Psoas muscle (tissue), 8 donors: ENCODE data around the gene SCCPDH. TPM values are rescaled to one million over a fixed set of nuclear protein-coding genes. Genes with fewer than 3 reads are reported as not detected.
"Not testable (repeated sequence)": the region's sequence is repeated elsewhere in the genome, so short reads cannot be mapped to it uniquely, and the experiment has no call there.

ENCODE experiments used
- ATAC-seq, 4 donors: fragments of 200-7000 bp; cut with Tn5 transposase; one replicate each; pipeline ENCODE4 v1.9.1; 2020; ENCODE audit warnings: moderate library complexity in 3 of 4, mild to moderate bottlenecking in 2 of 4
- DNase-seq, 2 donors: peaks; one replicate each; pipeline ENCODE4 v3.0.0-alpha.2; 2020
- H3K27ac ChIP-seq: fragments of 200-600 bp; one replicate; pipeline ENCODE4 v1.8.0; 2022
- H3K27me3 ChIP-seq, 3 donors: fragments of 200-600 bp in 1 of 3; one replicate each; pipeline versions ENCODE4 v1.6.1 to v1.8.0; 2013 to 2022; ENCODE audit warnings: low read length in 2 of 3, mild to moderate bottlenecking in 2 of 3, moderate library complexity in 1 of 3; ENCODE audit not compliant: insufficient read depth in 3 of 3
- H3K36me3 ChIP-seq, 2 donors: fragments of 200-600 bp in 1 of 2; one replicate each; pipeline versions ENCODE4 v1.6.1 to v1.8.0; 2013 to 2022; ENCODE audit warnings: low read depth in 1 of 2, mild to moderate bottlenecking in 1 of 2, moderate library complexity in 1 of 2; ENCODE audit not compliant: insufficient read depth in 1 of 2
- H3K4me1 ChIP-seq: fragments of 200-600 bp; one replicate; pipeline ENCODE4 v1.8.0; 2022
- H3K4me3 ChIP-seq: fragments of 200-600 bp; one replicate; pipeline ENCODE4 v1.8.0; 2022; ENCODE audit warnings: mild to moderate bottlenecking
- H3K9me3 ChIP-seq: fragments of 200-600 bp; one replicate; pipeline ENCODE4 v1.8.0; 2022
- CTCF ChIP-seq: fragments of 200-600 bp; IDR thresholded peaks from one replicate; pipeline ENCODE4 v1.8.0; 2022; ENCODE audit warnings: antibody characterized with exemption
- whole genome bisulfite sequencing, 3 donors: extraction: QIAGEN DNeasy Blood & Tissue Kit; methylation state at CpG; one replicate each; pipeline versions ENCODE4 v1.1.6 to v1.1.7; 2013; 5-methylcytosine and 5-hydroxymethylcytosine counted together
- intact Hi-C, 2 donors: fragments of 100-400 bp; cut with DNase I; formaldehyde crosslinking; loops; one replicate each; pipeline versions ENCODE4 v1.11.0 to v1.14.2; 2022
- polyA plus RNA-seq, 3 donors: library from polyadenylated mRNA; stranded (reverse); fragments of 200-250 nt; gene quantifications; one replicate each; pipeline ENCODE4 v1.2.3, GENCODE V29; 2013
- total RNA-seq, 4 donors: library from RNA; stranded (reverse); fragmentation: NEBNext Ultra II Directional in 2 of 4; extraction: Animal tissue kit (Norgen Biotek cat#: 25700) in 2 of 4; gene quantifications; one replicate each; pipeline versions ENCODE4 v1.2.1 to v1.2.4, GENCODE V29; 2021 to 2023
- donor health status: healthy with polysubstance abuse.
- donor health status: DM: no; HTN: no; CAD: no; lungs with moderate emphysema.
- donor health status: Bipolar disorder and iron deficiency.
- donor health status: healthy.
- donor health status: DM: yes; HTN: yes; CAD: no.
- donor health status: DM: no; HTN: no; CAD: no.
- donor health status: DM: no; HTN: no; CAD: no.
- donor health status: DM: yes; HTN: yes; CAD: no.

Gene SCCPDH
- total and polyA plus RNA-seq, 7 donors, result 22.6 to 50.8 (median 41.4) TPM

- Histone ChIP-seq H3K4me3 (no peak overlapping the region), H3K27ac (no peak overlapping the region), H3K36me3 (no peaks in the 10 kb centered on the region), H3K4me1 (no peaks in the 10 kb centered on the region), H3K27me3 (no peaks in the 10 kb centered on the region), H3K9me3 (no peaks in the 10 kb centered on the region)
- DNase-seq (no peak), ATAC-seq (no peak)
- intact Hi-C loops, result loop anchor here in 1 of 2 donors (10.0 kb wide), 1 partner anchor 1893 kb away; no protein-coding TSS in a partner anchor
- no peak for TF ChIP-seq CTCF
- WGBS, 3 donors, result 71 to 86% (median 72%) methylated on average over 6 of the region's 6 CpGs
These were observed 16.0 kb upstream of the SCCPDH start for GRCh38 chr1:246708166-246708565.

- intact Hi-C loops, result loop anchor here in 1 of 2 donors (10.0 kb wide), 1 partner anchor 1894 kb away; no protein-coding TSS in a partner anchor
- DNase-seq (no peak), ATAC-seq (no peak)
- Histone ChIP-seq H3K4me3 (no peak overlapping the region), H3K4me1 (no peaks in the 10 kb centered on the region), H3K27me3 (no peaks in the 10 kb centered on the region), H3K36me3 (no peaks in the 10 kb centered on the region), H3K27ac (no peak overlapping the region), H3K9me3 (no peaks in the 10 kb centered on the region)
- WGBS, 3 donors, result 91 to 93% (median 92%) methylated on average over 4 of the region's 4 CpGs
- TF ChIP-seq CTCF, result no peak
These were observed 15.0 kb upstream of the SCCPDH start for GRCh38 chr1:246709196-246709595.

GRCh38 chr1:246709835-246710234 is 14.4 kb upstream of the SCCPDH start:
- ATAC-seq, result no peak
- no peak for TF ChIP-seq CTCF
- Histone ChIP-seq H3K9me3 (no peaks in the 10 kb centered on the region), H3K27ac (no peak overlapping the region), H3K27me3 (no peaks in the 10 kb centered on the region), H3K4me1 (no peaks in the 10 kb centered on the region), H3K36me3 (no peaks in the 10 kb centered on the region), H3K4me3 (no peak overlapping the region)
- intact Hi-C loops, result loop anchor here in 1 of 2 donors (10.0 kb wide), 1 partner anchor 1895 kb away; no protein-coding TSS in a partner anchor
- 50 to 54% (median 52%) methylated on average over 2 of the region's 2 CpGs for WGBS, 3 donors
- no peak for DNase-seq

GRCh38 chr1:246711548-246712003 is 12.6 kb upstream of the SCCPDH start:
- TF ChIP-seq CTCF, result no peak
- ATAC-seq, result no peak
- 73 to 83% (median 74%) methylated on average over 3 of the region's 3 CpGs for WGBS, 3 donors

GRCh38 chr1:246712428-246712827 is 11.8 kb upstream of the SCCPDH start:
- ATAC-seq, H3K36me3 ChIP-seq, DNase-seq, H3K9me3 ChIP-seq, H3K4me1 ChIP-seq, H3K27me3 ChIP-seq, H3K4me3 ChIP-seq, intact Hi-C loops, H3K27ac ChIP-seq: not testable (repeated sequence)
- whole genome bisulfite sequencing, 3 donors, result 87 to 91% (median 89%) methylated on average over 5 of the region's 5 CpGs

More at GRCh38 chr1:246711548-246712003, 12.6 kb upstream of the SCCPDH start:
- H3K36me3 ChIP-seq, result no peaks in the 10 kb centered on the region
- no peaks in the 10 kb centered on the region for H3K27me3 ChIP-seq
- no peak overlapping the region for H3K4me3 ChIP-seq
- no peak for DNase-seq
- H3K9me3 ChIP-seq, result no peaks in the 10 kb centered on the region
- no peaks in the 10 kb centered on the region for H3K4me1 ChIP-seq
- no peak overlapping the region for H3K27ac ChIP-seq
- intact Hi-C loops, result no loop called here

- H3K27me3 ChIP-seq, ATAC-seq, intact Hi-C loops, H3K4me1 ChIP-seq, H3K36me3 ChIP-seq, H3K4me3 ChIP-seq, DNase-seq, H3K27ac ChIP-seq, H3K9me3 ChIP-seq: not testable (repeated sequence)
- 85 to 89% (median 87%) methylated on average over 1 of the region's 2 CpGs for WGBS, 3 donors
These were observed 4.8 kb upstream of the SCCPDH start for GRCh38 chr1:246719361-246719760.

GRCh38 chr1:246720814-246721213 is 3.4 kb upstream of the SCCPDH start:
- not testable (repeated sequence) for H3K27ac ChIP-seq, H3K9me3 ChIP-seq, DNase-seq, H3K4me1 ChIP-seq, H3K27me3 ChIP-seq, H3K36me3 ChIP-seq, ATAC-seq, H3K4me3 ChIP-seq
- WGBS, 3 donors, result 85 to 86% (median 86%) methylated on average over 6 to 7 of the region's 7 CpGs
- intact Hi-C loops, result loop anchor here in 1 of 2 donors (10.0 kb wide), 1 partner anchor 166 kb away; no protein-coding TSS in a partner anchor
